VCaP (cell line): ENCODE data around the gene FRMPD4.

Experiments
- H3K27ac ChIP-seq: fragments of 450-650 bp; 2 replicates; pipeline ENCODE4 v1.5.1; 2017
- CTCF ChIP-seq: fragments of 450-650 bp; conservative IDR thresholded peaks from 2 replicates; pipeline ENCODE4 v1.5.1; 2017; ENCODE audit warnings: mild to moderate bottlenecking, moderate library complexity

FRMPD4 gene

GRCh38 chrX:12139934-12140611 is 1.8 kb downstream of the FRMPD4 start:
- H3K27ac ChIP-seq, result no peak overlapping the region
- no peak for TF ChIP-seq CTCF

GRCh38 chrX:12141511-12141910 is 3.2 kb downstream of the FRMPD4 start:
- TF ChIP-seq CTCF, result no peak
- no peak overlapping the region for H3K27ac ChIP-seq

- no peak overlapping the region for H3K27ac ChIP-seq
- TF ChIP-seq CTCF, result no peak
Measured at GRCh38 chrX:12142661-12143060, 4.4 kb downstream of the FRMPD4 start.

- TF ChIP-seq CTCF, result no peak
- no peak overlapping the region for H3K27ac ChIP-seq
Measured at GRCh38 chrX:12145402-12145801, 7.1 kb downstream of the FRMPD4 start.

GRCh38 chrX:12149670-12150407 is 11.6 kb downstream of the FRMPD4 start:
- H3K27ac ChIP-seq, result no peak overlapping the region
- no peak for TF ChIP-seq CTCF

GRCh38 chrX:12153317-12153716 is 15.0 kb downstream of the FRMPD4 start:
- TF ChIP-seq CTCF, result no peak
- H3K27ac ChIP-seq, result no peak overlapping the region

GRCh38 chrX:12153741-12154140 is 15.5 kb downstream of the FRMPD4 start:
- no peak overlapping the region for H3K27ac ChIP-seq
- TF ChIP-seq CTCF, result no peak
